K562 (cell line): ENCODE measurements around the gene CAPRIN1. TPM values are rescaled to one million over a fixed set of nuclear protein-coding genes. Genes with fewer than 3 reads are reported as not detected.

Experiments
- ATAC-seq: fragments of 200-7000 bp; cut with Tn5 transposase; 3 replicates; pipeline ENCODE4 v1.9.1; 2020; ENCODE audit warnings: moderate library complexity
- BruUV-seq: library from RNA; stranded (reverse); fragments of 400-500 nt; replicated peaks from 2 replicates; lab custom pipeline; 2021; lab: Mats Ljungman, UMichigan
- CTCF ChIA-PET: fragments of 300-600 bp; formaldehyde crosslinking; extraction: SDS; loops from one replicate; lab custom pipeline; 2021; ENCODE audit warnings: low intra/inter-chr PET ratio; lab: Yijun Ruan, JAX
- POLR2A ChIA-PET: fragments of 300-600, 350-650 bp; sonication (Branson Sonifier 250); formaldehyde crosslinking; extraction: SDS; loops from one replicate; lab custom pipeline; 2021; ENCODE audit warnings: antibody characterized with exemption, inconsistent platforms; lab: Yijun Ruan, JAX
- DNase-seq, 4 experiments: peaks; one replicate each; pipeline versions ENCODE4 v3.0.0 to v3.0.0-alpha.2; 2011 to 2018; ENCODE audit warnings: low spot score in 3 of 4, mixed read lengths in 3 of 4; ENCODE audit errors: extremely low read depth in 1 of 4
- FAIRE-seq: peaks from 2 replicates; lab custom pipeline; 2011; peaks lifted over from hg19 to GRCh38; lab: Jason Lieb, UNC
- H2AFZ ChIP-seq: 2 replicates; pipeline ENCODE4 v1.6.0; 2011; ENCODE audit warnings: low read depth, low read length, control low read depth, inconsistent platforms
- H3K27ac ChIP-seq: fragments of 200-600 bp; 3 replicates; pipeline ENCODE4 v1.8.0; 2011; ENCODE audit warnings: low read depth, mild to moderate bottlenecking, control low read depth, inconsistent platforms, low read length, moderate library complexity, mixed read lengths; ENCODE audit errors: extremely low read depth
- H3K27me3 ChIP-seq, 2 experiments: fragments of 300-600 bp in 1 of 2; 2 replicates in 1 of 2; 3 replicates in 1 of 2; pipeline versions ENCODE4 v1.6.0 to v1.8.0; 2011; ENCODE audit warnings: inconsistent platforms in 2 of 2, low read length in 2 of 2, mild to moderate bottlenecking in 1 of 2, mixed read lengths in 1 of 2, moderate library complexity in 1 of 2; ENCODE audit not compliant: control insufficient read depth in 2 of 2, insufficient read depth in 2 of 2
- H3K36me3 ChIP-seq: fragments of 300-600 bp; 3 replicates; pipeline ENCODE4 v1.8.0; 2011; ENCODE audit warnings: mild to moderate bottlenecking, low read length, inconsistent platforms; ENCODE audit not compliant: control insufficient read depth, insufficient read depth
- H3K4me1 ChIP-seq, 2 experiments: fragments of 200-600 bp in 1 of 2; replicated peaks in 1 of 2; 2 replicates in 1 of 2; 3 replicates in 1 of 2; pipeline versions ENCODE4 v1.5.1 to v1.8.0; 2011; ENCODE audit warnings: inconsistent platforms in 2 of 2, low read length in 2 of 2, mild to moderate bottlenecking in 1 of 2, mixed read lengths in 1 of 2, moderate library complexity in 1 of 2; ENCODE audit not compliant: control insufficient read depth in 2 of 2, insufficient read depth in 2 of 2
- H3K4me2 ChIP-seq: 2 replicates; pipeline ENCODE4 v1.6.1; 2011; ENCODE audit warnings: low read length, control low read depth, inconsistent platforms, mixed read lengths; ENCODE audit not compliant: insufficient read depth
- H3K4me3 ChIP-seq: fragments of 200-600 bp; sonication (generic), shearing (Covaris generic); 2 replicates; pipeline ENCODE4 v1.5.1; 2016; ENCODE audit warnings: control low read depth, inconsistent platforms
- H3K79me2 ChIP-seq: fragments of 200-600 bp; 3 replicates; pipeline ENCODE4 v1.8.0; 2011; ENCODE audit warnings: low read length, inconsistent platforms; ENCODE audit not compliant: control insufficient read depth, insufficient read depth
- H3K9ac ChIP-seq, 2 experiments: 2 replicates each; pipeline versions ENCODE4 v1.6.0 to v1.6.1; 2011; ENCODE audit warnings: low read depth in 2 of 2, low read length in 2 of 2, control low read depth in 1 of 2, inconsistent platforms in 1 of 2, mild to moderate bottlenecking in 1 of 2, mixed read lengths in 1 of 2; ENCODE audit not compliant: insufficient read depth in 1 of 2
- H3K9me1 ChIP-seq: one replicate; pipeline ENCODE4 v1.6.0; 2011; ENCODE audit warnings: inconsistent platforms, mild to moderate bottlenecking, low read length, moderate library complexity; ENCODE audit not compliant: control insufficient read depth, insufficient read depth
- H3K9me3 ChIP-seq: replicated peaks from 2 replicates; pipeline ENCODE4 v1.5.1; 2011; ENCODE audit warnings: low read depth, low read length, inconsistent platforms; ENCODE audit not compliant: control insufficient read depth, insufficient read depth
- H4K20me1 ChIP-seq: replicated peaks from 2 replicates; pipeline ENCODE4 v1.6.1; 2011; ENCODE audit warnings: low read length, inconsistent platforms, mixed read lengths; ENCODE audit not compliant: control insufficient read depth, insufficient read depth
- CEBPB ChIP-seq: fragments of 450-650 bp; IDR thresholded peaks from 2 replicates; pipeline ENCODE4 v1.6.1; 2016; ENCODE audit warnings: missing genetic modification characterization, missing compliant biosample characterization
- ERF ChIP-seq: fragments of 450-650 bp; formaldehyde crosslinking; IDR thresholded peaks from 2 replicates; pipeline ENCODE4 v1.4.0; 2020; ENCODE audit warnings: mild to moderate bottlenecking, mixed read lengths
- HDAC1 ChIP-seq, 2 experiments: fragments of 450-650 bp; IDR thresholded peaks; 2 replicates each; pipeline ENCODE4 v1.6.1; 2016 to 2017; ENCODE audit warnings: inconsistent platforms in 1 of 2, mild to moderate bottlenecking in 1 of 2, moderate library complexity in 1 of 2
- UBTF ChIP-seq, 2 experiments: IDR thresholded peaks; 2 replicates each; pipeline ENCODE4 v1.6.1; 2012; ENCODE audit warnings: improper control_type of control experiment in 2 of 2, low read depth in 2 of 2, low read length in 2 of 2, borderline replicate concordance in 1 of 2
- WGBS: fragments of 100-300 bp; shearing (Covaris generic); methylation state at CpG from one replicate; pipeline ENCODE4 v1.1.6; 2016; ENCODE audit warnings: low coverage, mixed read lengths; ENCODE audit not compliant: insufficient coverage; ENCODE audit errors: missing lambda C conversion rate; 5-methylcytosine and 5-hydroxymethylcytosine counted together
- in situ Hi-C: fragments of 300-500 bp; cut with MboI; formaldehyde crosslinking; loops from 4 replicates; pipeline ENCODE4 v1.15.0; 2018; ENCODE audit warnings: inconsistent platforms, mixed read lengths
- intact Hi-C: fragments of 100-400 bp; cut with micrococcal nuclease; formaldehyde crosslinking; loops from 2 replicates; pipeline ENCODE4 v1.14.2; 2022
- polyA plus RNA-seq, 8 experiments: library from polyadenylated mRNA; depleted of rRNA in 4 of 8; stranded (reverse) in 5 of 8; unstranded in 3 of 8; fragments of >200 nt; fragmentation: Nextera tagmentation in 2 of 8; fragmentation: Illumina TruSeq in 1 of 8; extraction: Ambion mirVana in 2 of 8; extraction: Trizol in 1 of 8; gene quantifications; 2 replicates each; pipeline versions ENCODE4 v1.2.1 to v1.2.3, GENCODE V29; 2011 to 2014; ENCODE audit warnings: inconsistent platforms in 1 of 8, missing spikeins in 1 of 8
- total RNA-seq, 7 experiments: library from RNA; depleted of rRNA in 6 of 7; stranded (reverse); fragments of >200 nt in 6 of 7; fragmentation: Illumina TruSeq in 2 of 7; extraction: Trizol in 2 of 7; gene quantifications; 2 replicates each; pipeline versions ENCODE4 v1.2.1 to v1.2.3, GENCODE V29; 2011 to 2021; ENCODE audit warnings: low replicate concordance in 1 of 7
- TF ChIP-seq, protein P1 (sequence below): fragments of 450-650 bp; IDR thresholded peaks from 2 replicates; pipeline ENCODE4 v1.6.1; 2016; ENCODE audit warnings: missing biosample characterization, missing genetic modification characterization

Gene CAPRIN1
- total and polyA plus RNA-seq, 9 of the 15 experiments (the other 6 are each of a cell fraction or from before 2014, with no cell fraction given) = 49.6 to 271 (median 244) TPM

DNA sequence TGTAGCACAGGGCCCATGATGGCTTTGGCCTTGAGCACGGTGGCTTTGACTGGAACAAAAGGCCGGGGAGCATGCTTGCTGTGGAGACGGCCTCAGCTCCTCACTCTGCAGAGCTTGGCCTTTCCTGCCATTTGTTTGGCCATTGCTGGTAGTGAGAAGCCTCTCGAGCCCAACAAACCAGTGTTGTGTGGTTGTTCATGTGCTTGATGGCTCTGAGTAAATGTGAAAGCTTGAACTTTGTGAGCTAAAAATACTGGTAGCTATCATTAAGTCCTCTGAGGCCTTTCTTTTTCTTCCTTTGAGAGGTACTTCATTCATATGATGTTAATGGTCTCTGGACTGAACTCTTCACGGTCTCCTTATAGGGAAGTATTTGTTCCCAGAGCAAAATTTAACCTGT lies 93.5 kb downstream of the CAPRIN1 start:
- ATAC-seq = no peak
- H3K9me1 ChIP-seq = no peaks in the 10 kb centered on the region
- H3K4me3 ChIP-seq = no peak overlapping the region
- BruUV-seq = no TSS peak
- DNase-seq = no peak
- ChIA-PET POLR2A (interaction anchor here (0.9 to 1.6 kb wide), 2 partner anchors 11 to 14 kb away, joined by 3 to 7 read pairs; no protein-coding TSS in a partner anchor), CTCF (no interaction called here)
- in situ Hi-C loops = no loop called here
- 98% methylated on average over 5 of the region's 5 CpGs for WGBS
- FAIRE-seq = no peak
- H3K36me3 ChIP-seq = peaks cover 99% of the 10 kb centered on the region
- no peak overlapping the region for H2AFZ ChIP-seq
- intact Hi-C loops = no loop called here
- no peak overlapping the region for H3K27ac ChIP-seq
- H3K4me2 ChIP-seq = no peak overlapping the region
- H3K79me2 ChIP-seq = no peaks in the 10 kb centered on the region
- peaks cover 0 to 4% of the 10 kb centered on the region in 2 experiments; a peak in 1 of 5 replicates for H3K4me1 ChIP-seq
- no peaks in the 10 kb centered on the region for H3K9me3 ChIP-seq
- no peak for TF ChIP-seq HDAC1 (IDR thresholded peaks at IDR 0.05)
- no peak for TF ChIP-seq CEBPB
- TF ChIP-seq UBTF (IDR thresholded peaks at IDR 0.05; ENCODE audit: borderline replicate concordance in 1 of 2, low read depth in 2 of 2, low read length in 2 of 2) = no peak
- no peak for TF ChIP-seq ERF (CRISPR knock-in tag)
- TF ChIP-seq, protein P1, sequence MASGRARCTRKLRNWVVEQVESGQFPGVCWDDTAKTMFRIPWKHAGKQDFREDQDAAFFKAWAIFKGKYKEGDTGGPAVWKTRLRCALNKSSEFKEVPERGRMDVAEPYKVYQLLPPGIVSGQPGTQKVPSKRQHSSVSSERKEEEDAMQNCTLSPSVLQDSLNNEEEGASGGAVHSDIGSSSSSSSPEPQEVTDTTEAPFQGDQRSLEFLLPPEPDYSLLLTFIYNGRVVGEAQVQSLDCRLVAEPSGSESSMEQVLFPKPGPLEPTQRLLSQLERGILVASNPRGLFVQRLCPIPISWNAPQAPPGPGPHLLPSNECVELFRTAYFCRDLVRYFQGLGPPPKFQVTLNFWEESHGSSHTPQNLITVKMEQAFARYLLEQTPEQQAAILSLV (tag) = no peak
- H3K9ac ChIP-seq = no peak overlapping the region
- no peaks in the 10 kb centered on the region for H3K27me3 ChIP-seq
- H4K20me1 ChIP-seq = no peaks in the 10 kb centered on the region
